Transverse colon (tissue), 4 donors: Measurements from ENCODE around the gene ARL4A.

Experiments
- CTCF ChIP-seq, 5 experiments: fragments of 200-600 bp in 3 of 5; fragments of 450-650 bp in 2 of 5; sonication (generic) in 3 of 5; IDR thresholded peaks; 1 replicate in 2 of 5; 2 replicates in 3 of 5; pipeline ENCODE4 v1.5.1; 2016 to 2017; ENCODE audit warnings: antibody characterized with exemption in 5 of 5, inconsistent platforms in 3 of 5, mild to moderate bottlenecking in 2 of 5, moderate library complexity in 1 of 5
- POLR2A ChIP-seq: fragments of 450-650 bp; IDR thresholded peaks from one replicate; pipeline ENCODE4 v1.6.1; 2016; ENCODE audit warnings: antibody characterized with exemption, mild to moderate bottlenecking, moderate library complexity
- POLR2AphosphoS5 ChIP-seq, 3 donors: sonication (generic); formaldehyde crosslinking; IDR thresholded peaks; one replicate each; pipeline ENCODE4 v1.6.1; 2016; ENCODE audit warnings: antibody characterized with exemption in 3 of 3

GRCh38 chr7:12686891-12687717 is at the start of gene ARL4A:
- TF ChIP-seq POLR2A = peak; percentile 99
- peak in 4 of 5 experiments; percentile 14 to 37 (median 28) for TF ChIP-seq CTCF (IDR thresholded peaks at IDR 0.05)
- TF ChIP-seq POLR2AphosphoS5 (IDR thresholded peaks at IDR 0.05) = peak; percentile 96 to 99 (median 98)
